Liver (tissue), 9 donors: ENCODE results near the gene ATF7IP. TPM values are rescaled to one million over a fixed set of nuclear protein-coding genes. Genes with fewer than 3 reads are reported as not detected.

Source experiments
- DNase-seq: peaks from one replicate; pipeline ENCODE4 v3.0.0-alpha.2; 2017; ENCODE audit warnings: low spot score
- H3K27ac ChIP-seq, 2 donors: one replicate each; pipeline ENCODE4 v1.7.0; 2013; ENCODE audit warnings: inconsistent platforms in 2 of 2, low read length in 2 of 2, control low read depth in 1 of 2, low read depth in 1 of 2, mild to moderate bottlenecking in 1 of 2
- H3K27me3 ChIP-seq, 4 donors: one replicate each; pipeline versions ENCODE4 v1.6.1 to v1.7.0; 2013; ENCODE audit warnings: low read length in 3 of 4, inconsistent platforms in 1 of 4, mild to moderate bottlenecking in 1 of 4, moderate library complexity in 1 of 4; ENCODE audit not compliant: control insufficient read depth in 4 of 4, insufficient read depth in 4 of 4
- H3K36me3 ChIP-seq, 4 donors: one replicate each; pipeline versions ENCODE4 v1.6.1 to v1.7.0; 2013; ENCODE audit warnings: low read length in 3 of 4, mild to moderate bottlenecking in 3 of 4, low read depth in 1 of 4, moderate library complexity in 1 of 4; ENCODE audit not compliant: control insufficient read depth in 4 of 4, insufficient read depth in 3 of 4
- H3K4me1 ChIP-seq, 4 donors: one replicate each; pipeline versions ENCODE4 v1.6.1 to v1.7.0; 2013; ENCODE audit warnings: low read length in 3 of 4, mild to moderate bottlenecking in 3 of 4, moderate library complexity in 1 of 4; ENCODE audit not compliant: control insufficient read depth in 4 of 4, insufficient read depth in 4 of 4
- H3K4me3 ChIP-seq, 3 donors: one replicate each; pipeline versions ENCODE4 v1.6.1 to v1.7.0; 2013; ENCODE audit warnings: low read length in 3 of 3, control low read depth in 1 of 3, low read depth in 1 of 3, mild to moderate bottlenecking in 1 of 3
- H3K9ac ChIP-seq, 2 donors: one replicate each; pipeline ENCODE4 v1.7.0; 2013; ENCODE audit warnings: low read length in 2 of 2, mild to moderate bottlenecking in 2 of 2, moderate library complexity in 2 of 2, control low read depth in 1 of 2, low read depth in 1 of 2
- H3K9me3 ChIP-seq, 4 donors: one replicate each; pipeline versions ENCODE4 v1.6.1 to v1.7.0; 2013; ENCODE audit warnings: low read length in 3 of 4; ENCODE audit not compliant: control insufficient read depth in 4 of 4
- ATF3 ChIP-seq: IDR thresholded peaks from 2 replicates; pipeline ENCODE4 v1.6.1; 2016; ENCODE audit warnings: antibody characterized with exemption
- CTCF ChIP-seq: fragments of 150-350 bp; IDR thresholded peaks from 2 replicates; pipeline ENCODE4 v1.5.1; 2017; ENCODE audit warnings: improper control_type of control experiment, low read depth, low read length; ENCODE audit not compliant: missing input control
- EGR1 ChIP-seq, 2 donors: IDR thresholded peaks; 2 replicates each; pipeline ENCODE4 v1.6.1; 2016 to 2018; ENCODE audit warnings: antibody characterized with exemption in 2 of 2, low read depth in 2 of 2
- FOXA1 ChIP-seq: IDR thresholded peaks from 2 replicates; pipeline ENCODE4 v1.6.1; 2016; ENCODE audit warnings: antibody characterized with exemption
- FOXA2 ChIP-seq: IDR thresholded peaks from 2 replicates; pipeline ENCODE4 v1.6.1; 2016; ENCODE audit warnings: antibody characterized with exemption
- GABPA ChIP-seq, 2 donors: IDR thresholded peaks in 1 of 2; conservative IDR thresholded peaks in 1 of 2; 2 replicates each; pipeline ENCODE4 v1.6.1; 2016; ENCODE audit warnings: antibody characterized with exemption in 2 of 2, mild to moderate bottlenecking in 1 of 2, moderate library complexity in 1 of 2
- HNF4A ChIP-seq, 2 donors: conservative IDR thresholded peaks; 2 replicates each; pipeline ENCODE4 v1.6.1; 2016; ENCODE audit warnings: antibody characterized with exemption in 2 of 2, mild to moderate bottlenecking in 2 of 2
- HNF4G ChIP-seq: IDR thresholded peaks from 2 replicates; pipeline ENCODE4 v1.6.1; 2016; ENCODE audit warnings: antibody characterized with exemption
- JUND ChIP-seq, 2 donors: IDR thresholded peaks; 2 replicates each; pipeline ENCODE4 v1.6.1; 2016; ENCODE audit warnings: antibody characterized with exemption in 2 of 2
- MAX ChIP-seq: IDR thresholded peaks from 2 replicates; pipeline ENCODE4 v1.6.1; 2016; ENCODE audit warnings: antibody characterized with exemption
- NR2F2 ChIP-seq: IDR thresholded peaks from 2 replicates; pipeline ENCODE4 v1.6.1; 2016; ENCODE audit warnings: antibody characterized with exemption
- RAD21 ChIP-seq, 2 donors: IDR thresholded peaks; 2 replicates each; pipeline ENCODE4 v1.6.1; 2016; ENCODE audit warnings: antibody characterized with exemption in 2 of 2, mild to moderate bottlenecking in 2 of 2
- REST ChIP-seq: IDR thresholded peaks from 2 replicates; pipeline ENCODE4 v1.6.1; 2016; ENCODE audit warnings: antibody characterized with exemption, mild to moderate bottlenecking
- RXRA ChIP-seq, 2 donors: IDR thresholded peaks; 2 replicates each; pipeline ENCODE4 v1.6.1; 2017 to 2018; ENCODE audit warnings: antibody characterized with exemption in 2 of 2, mild to moderate bottlenecking in 1 of 2
- TAF1 ChIP-seq: conservative IDR thresholded peaks from 2 replicates; pipeline ENCODE4 v1.6.1; 2016; ENCODE audit warnings: antibody characterized with exemption, mild to moderate bottlenecking
- YY1 ChIP-seq: IDR thresholded peaks from 2 replicates; pipeline ENCODE4 v1.6.1; 2016; ENCODE audit warnings: antibody characterized with exemption, mild to moderate bottlenecking
- ZBTB33 ChIP-seq: IDR thresholded peaks from 2 replicates; pipeline ENCODE4 v1.6.1; 2016; ENCODE audit warnings: antibody characterized with exemption
- WGBS: extraction: QIAGEN DNeasy Blood & Tissue Kit; methylation state at CpG from one replicate; pipeline ENCODE4 v1.1.7; 2013; 5-methylcytosine and 5-hydroxymethylcytosine counted together
- polyA plus RNA-seq, 2 donors: library from polyadenylated mRNA; stranded (reverse) in 1 of 2; unstranded in 1 of 2; fragments of 200-250 nt in 1 of 2; fragments of >200 nt in 1 of 2; fragmentation: Nextera tagmentation in 1 of 2; extraction: Ambion mirVana in 1 of 2; gene quantifications; one replicate each; pipeline versions ENCODE4 v1.2.1 to v1.2.3, GENCODE V29; 2013 to 2015
- total RNA-seq, 2 donors: library from RNA; depleted of rRNA; stranded (reverse); fragments of >200 nt; gene quantifications; one replicate each; pipeline ENCODE4 v1.2.3, GENCODE V29; 2014
- donor health status: healthy.
- donor health status: healthy.
- donor health status: healthy.
- donor health status: healthy.
- donor health status: healthy.

ATF7IP gene
- total and polyA plus RNA-seq, 4 donors: 3.9 to 25.6 (median 19.9) TPM

- no peak for DNase-seq
- TF ChIP-seq ATF3: no peak
- no peak for TF ChIP-seq HNF4A (conservative IDR thresholded peaks at IDR 0.05)
- TF ChIP-seq REST: no peak
- no peak for TF ChIP-seq ZBTB33
- no peak for TF ChIP-seq FOXA2
- no peak for TF ChIP-seq YY1
- no peak for TF ChIP-seq HNF4G
- no peak for TF ChIP-seq EGR1 (IDR thresholded peaks at IDR 0.05; ENCODE audit: low read depth in 2 of 2)
- no peak for TF ChIP-seq MAX
- no peak for TF ChIP-seq RAD21 (IDR thresholded peaks at IDR 0.05)
- no peak for TF ChIP-seq TAF1
- Histone ChIP-seq H3K36me3 (peaks cover 3 to 74% (median 61%) of the 10 kb centered on the region in 4 donors), H3K9me3 (no peaks in the 10 kb centered on the region), H3K4me3 (no peak overlapping the region), H3K9ac (no peak overlapping the region), H3K27me3 (no peaks in the 10 kb centered on the region), H3K4me1 (no peaks in the 10 kb centered on the region), H3K27ac (no peak overlapping the region)
- 94% methylated on average over 2 of the region's 2 CpGs for WGBS
These were observed 117.4 kb downstream of the ATF7IP start for GRCh38 chr12:14482886-14483285.

GRCh38 chr12:14495326-14495725, 129.8 kb downstream of the ATF7IP start:
- WGBS: 92% methylated on average over 2 of the region's 2 CpGs
- no peak overlapping the region for H3K27ac ChIP-seq
- peaks cover 3 to 62% (median 43%) of the 10 kb centered on the region in 4 donors for H3K36me3 ChIP-seq
- TF ChIP-seq ZBTB33: no peak
- TF ChIP-seq TAF1: no peak
- TF ChIP-seq RAD21 (IDR thresholded peaks at IDR 0.05): no peak
- no peak for TF ChIP-seq CTCF
- no peak for TF ChIP-seq RXRA (IDR thresholded peaks at IDR 0.05)
- no peak for TF ChIP-seq GABPA (IDR thresholded peaks at IDR 0.05 in 1 of 2, conservative IDR thresholded peaks at IDR 0.05 in 1 of 2)
- TF ChIP-seq HNF4A (conservative IDR thresholded peaks at IDR 0.05): no peak
- TF ChIP-seq HNF4G: no peak
- TF ChIP-seq REST: no peak
- TF ChIP-seq EGR1 (IDR thresholded peaks at IDR 0.05; ENCODE audit: low read depth in 2 of 2): no peak
- no peak for TF ChIP-seq YY1
- no peak for TF ChIP-seq FOXA1
- no peak for TF ChIP-seq JUND (IDR thresholded peaks at IDR 0.05)
- no peak for TF ChIP-seq ATF3
- TF ChIP-seq FOXA2: no peak
- TF ChIP-seq NR2F2: no peak
- TF ChIP-seq MAX: no peak

More at GRCh38 chr12:14495326-14495725, 129.8 kb downstream of the ATF7IP start:
- no peak for DNase-seq
- Histone ChIP-seq H3K4me1 (no peaks in the 10 kb centered on the region), H3K27me3 (no peaks in the 10 kb centered on the region), H3K9me3 (no peaks in the 10 kb centered on the region), H3K4me3 (no peak overlapping the region), H3K9ac (no peak overlapping the region)
